Activated naive CD8-positive, alpha-beta T cell treated with anti-CD3 and anti-CD28 coated beads, Interleukin-2, amount 10 ng/mL, durations not matched to agents 7 days and 5 days (primary cell): ENCODE results near the gene ABCA13. TPM values are rescaled to one million over a fixed set of nuclear protein-coding genes. Genes with fewer than 3 reads are reported as not detected.

ENCODE experiments used
- ATAC-seq: fragments of 150-1000 bp; cut with Tn5 transposase; one replicate; pipeline ENCODE4 v1.10.0; 2021; ENCODE audit warnings: low read depth, moderate library complexity
- POLR2A ChIA-PET: fragments of 350-600 bp; sonication (Branson Sonifier 250); formaldehyde crosslinking; loops from one replicate; lab custom pipeline; 2021; ENCODE audit warnings: antibody characterized with exemption; lab: Charles Lee
- DNase-seq: peaks from one replicate; pipeline ENCODE4 v3.0.0; 2021
- H3K27ac Mint-ChIP-seq: one replicate; pipeline ENCODE4 v1.8.0; 2022; ENCODE audit warnings: mild to moderate bottlenecking, mixed read lengths
- H3K27me3 Mint-ChIP-seq: one replicate; pipeline ENCODE4 v1.8.0; 2022; ENCODE audit warnings: mild to moderate bottlenecking, moderate library complexity, mixed read lengths
- H3K36me3 Mint-ChIP-seq: one replicate; pipeline ENCODE4 v1.8.0; 2021; ENCODE audit warnings: mild to moderate bottlenecking, mixed read lengths
- H3K4me1 Mint-ChIP-seq: one replicate; pipeline ENCODE4 v1.8.0; 2021; ENCODE audit warnings: mixed read lengths
- H3K4me3 Mint-ChIP-seq: one replicate; pipeline ENCODE4 v1.8.0; 2022; ENCODE audit warnings: mild to moderate bottlenecking, moderate library complexity, mixed read lengths
- H3K9me3 Mint-ChIP-seq: one replicate; pipeline ENCODE4 v1.8.0; 2021; ENCODE audit warnings: mixed read lengths
- total RNA-seq, 2 experiments: library from RNA; stranded (reverse); gene quantifications; one replicate each; pipeline ENCODE4 v1.2.3, GENCODE V29; 2021

The ABCA13 gene
- total RNA-seq, 2 experiments from 2014 or later: 0.06 to 0.17 TPM

DNA sequence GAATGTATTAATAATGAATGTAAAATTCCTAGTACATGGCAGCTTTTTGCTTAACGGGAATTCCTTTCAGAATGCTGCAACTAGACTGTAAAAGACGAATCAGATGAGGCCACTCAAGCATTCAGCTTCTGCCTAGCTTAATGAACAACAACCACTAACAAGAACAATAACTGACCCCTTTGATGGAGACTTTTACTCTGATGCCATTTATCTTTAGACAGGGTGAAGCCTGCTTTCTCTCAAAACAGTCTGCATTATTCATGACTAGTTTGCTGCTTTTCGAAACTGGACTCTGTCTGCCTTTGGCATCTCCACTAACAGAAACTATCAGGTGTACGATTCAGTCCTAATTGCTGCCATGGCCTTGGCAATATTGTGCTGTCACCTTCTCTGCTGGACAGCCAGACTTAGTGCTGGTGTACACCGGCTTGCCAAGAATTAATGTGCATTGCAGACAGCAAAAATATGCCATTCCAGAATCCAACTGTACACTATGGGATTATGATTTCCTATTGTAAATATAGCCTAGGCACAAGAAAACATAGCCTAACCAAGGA is 457.6 kb downstream of the ABCA13 start:
- no peak overlapping the region for H3K4me3 Mint-ChIP-seq
- H3K36me3 Mint-ChIP-seq: peaks cover 12% of the 10 kb centered on the region
- no peak overlapping the region for H3K27ac Mint-ChIP-seq
- H3K27me3 Mint-ChIP-seq: no peaks in the 10 kb centered on the region
- DNase-seq (no peak), ATAC-seq (no peak)
- POLR2A ChIA-PET: no interaction called here
- H3K4me1 Mint-ChIP-seq: peaks cover 10% of the 10 kb centered on the region
- peaks cover 4% of the 10 kb centered on the region for H3K9me3 Mint-ChIP-seq

GRCh38 chr7:48634116-48634632 is 462.9 kb downstream of the ABCA13 start:
- H3K4me3 Mint-ChIP-seq: peak overlapping the region; percentile 44
- H3K36me3 Mint-ChIP-seq: peaks cover 12% of the 10 kb centered on the region
- H3K27me3 Mint-ChIP-seq: no peaks in the 10 kb centered on the region
- peaks cover 22% of the 10 kb centered on the region for H3K4me1 Mint-ChIP-seq
- POLR2A ChIA-PET: no interaction called here
- ATAC-seq: peak; percentile 50
- H3K9me3 Mint-ChIP-seq: peaks cover 5% of the 10 kb centered on the region
- no peak overlapping the region for H3K27ac Mint-ChIP-seq
- DNase-seq: no peak

GRCh38 chr7:48635796-48636195 is 464.5 kb downstream of the ABCA13 start:
- no peak overlapping the region for H3K27ac Mint-ChIP-seq
- H3K27me3 Mint-ChIP-seq: no peaks in the 10 kb centered on the region
- POLR2A ChIA-PET: no interaction called here
- peaks cover 2% of the 10 kb centered on the region for H3K9me3 Mint-ChIP-seq
- ATAC-seq: no peak
- peaks cover 8% of the 10 kb centered on the region for H3K36me3 Mint-ChIP-seq
- no peak overlapping the region for H3K4me3 Mint-ChIP-seq
- peaks cover 19% of the 10 kb centered on the region for H3K4me1 Mint-ChIP-seq
- no peak for DNase-seq

- peaks cover 19% of the 10 kb centered on the region for H3K4me1 Mint-ChIP-seq
- POLR2A ChIA-PET: no interaction called here
Observed at GRCh38 chr7:48636391-48637015, 465.2 kb downstream of the ABCA13 start.

GRCh38 chr7:48637382-48637781 is 466.1 kb downstream of the ABCA13 start:
- ATAC-seq (no peak), DNase-seq (no peak)
- Mint-ChIP-seq H3K27ac (no peak overlapping the region), H3K36me3 (no peaks in the 10 kb centered on the region), H3K9me3 (peaks cover 2% of the 10 kb centered on the region), H3K27me3 (no peaks in the 10 kb centered on the region), H3K4me1 (peaks cover 19% of the 10 kb centered on the region), H3K4me3 (no peak overlapping the region)
- POLR2A ChIA-PET: no interaction called here

More at GRCh38 chr7:48636391-48637015, 465.2 kb downstream of the ABCA13 start:
- Mint-ChIP-seq H3K9me3 (peaks cover 2% of the 10 kb centered on the region), H3K27ac (no peak overlapping the region), H3K27me3 (no peaks in the 10 kb centered on the region), H3K36me3 (peaks cover 6% of the 10 kb centered on the region), H3K4me3 (no peak overlapping the region)
- ATAC-seq (no peak), DNase-seq (no peak)

DNA sequence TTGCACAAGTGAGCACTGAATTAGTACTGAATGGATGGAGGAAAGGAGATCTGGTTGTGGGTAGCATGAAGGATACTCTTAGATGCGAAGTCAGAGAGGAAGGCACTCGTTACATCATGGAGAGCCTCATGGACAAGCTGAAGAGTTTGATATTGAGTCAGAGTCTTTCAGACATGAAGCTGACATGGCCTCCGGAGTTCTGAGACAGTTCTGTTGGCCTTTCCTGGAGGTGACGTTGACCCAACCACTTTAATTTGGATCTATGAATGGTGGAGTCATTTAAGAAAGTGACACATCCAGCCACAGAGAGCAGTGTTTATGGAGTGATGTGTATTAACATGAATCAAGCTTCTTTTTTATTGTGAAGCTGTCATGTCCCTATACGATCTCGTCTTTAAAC is 466.8 kb downstream of the ABCA13 start:
- H3K27me3 Mint-ChIP-seq: no peaks in the 10 kb centered on the region
- H3K27ac Mint-ChIP-seq: no peak overlapping the region
- POLR2A ChIA-PET: no interaction called here
- H3K4me1 Mint-ChIP-seq: peaks cover 18% of the 10 kb centered on the region
- H3K4me3 Mint-ChIP-seq: no peak overlapping the region
- H3K36me3 Mint-ChIP-seq: no peaks in the 10 kb centered on the region
- ATAC-seq (no peak), DNase-seq (no peak)
- peaks cover 2% of the 10 kb centered on the region for H3K9me3 Mint-ChIP-seq

- H3K36me3 Mint-ChIP-seq: no peaks in the 10 kb centered on the region
- no peaks in the 10 kb centered on the region for H3K27me3 Mint-ChIP-seq
- POLR2A ChIA-PET: no interaction called here
- no peak for ATAC-seq
- no peak for DNase-seq
- no peak overlapping the region for H3K27ac Mint-ChIP-seq
- no peaks in the 10 kb centered on the region for H3K9me3 Mint-ChIP-seq
- H3K4me3 Mint-ChIP-seq: no peak overlapping the region
- H3K4me1 Mint-ChIP-seq: no peaks in the 10 kb centered on the region
Observed at GRCh38 chr7:48643431-48644013, 472.3 kb downstream of the ABCA13 start.

- ATAC-seq: no peak
- no peaks in the 10 kb centered on the region for H3K27me3 Mint-ChIP-seq
- H3K4me1 Mint-ChIP-seq: no peaks in the 10 kb centered on the region
- H3K4me3 Mint-ChIP-seq: no peak overlapping the region
- no peak overlapping the region for H3K27ac Mint-ChIP-seq
- DNase-seq: no peak
- H3K9me3 Mint-ChIP-seq: peaks cover 2% of the 10 kb centered on the region
- no peaks in the 10 kb centered on the region for H3K36me3 Mint-ChIP-seq
- POLR2A ChIA-PET: no interaction called here
Observed at GRCh38 chr7:48658138-48658537, 486.9 kb downstream of the ABCA13 start.

DNA sequence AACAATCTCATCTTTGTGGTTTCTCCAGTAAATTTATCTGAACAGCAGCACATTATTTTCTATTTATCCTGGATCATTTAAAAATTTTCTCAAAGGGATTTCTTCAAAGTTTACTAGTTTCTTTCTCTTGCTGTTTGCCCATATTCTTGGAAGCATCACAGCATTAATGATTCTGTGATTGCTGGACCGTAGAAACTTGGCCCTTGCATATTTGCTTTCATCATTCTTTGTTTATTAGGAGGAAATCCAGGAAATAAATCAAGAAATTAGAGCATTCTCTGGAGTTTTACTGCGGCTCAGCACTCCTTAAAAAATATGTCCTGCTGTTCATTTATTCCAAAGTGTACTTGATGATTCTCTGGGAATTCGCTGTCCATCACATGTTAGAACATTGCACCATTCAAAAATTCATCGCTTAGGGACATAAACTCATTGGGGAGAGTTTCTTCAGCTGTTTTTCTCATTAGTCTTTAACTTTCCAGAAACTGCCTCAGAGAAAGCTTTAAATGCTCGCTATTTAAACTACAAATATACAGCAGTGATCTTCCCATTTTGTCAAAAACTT is 489.1 kb downstream of the ABCA13 start:
- POLR2A ChIA-PET: no interaction called here
- DNase-seq (no peak), ATAC-seq (no peak)
- no peaks in the 10 kb centered on the region for H3K4me1 Mint-ChIP-seq
- H3K9me3 Mint-ChIP-seq: no peaks in the 10 kb centered on the region
- H3K4me3 Mint-ChIP-seq: no peak overlapping the region
- H3K36me3 Mint-ChIP-seq: no peaks in the 10 kb centered on the region
- no peak overlapping the region for H3K27ac Mint-ChIP-seq
- no peaks in the 10 kb centered on the region for H3K27me3 Mint-ChIP-seq

GRCh38 chr7:48664241-48664640 is 493.0 kb downstream of the ABCA13 start:
- H3K4me3 Mint-ChIP-seq: no peak overlapping the region
- no peaks in the 10 kb centered on the region for H3K9me3 Mint-ChIP-seq
- ATAC-seq (no peak), DNase-seq (no peak)
- H3K27ac Mint-ChIP-seq: no peak overlapping the region
- no peaks in the 10 kb centered on the region for H3K36me3 Mint-ChIP-seq
- no peaks in the 10 kb centered on the region for H3K27me3 Mint-ChIP-seq
- H3K4me1 Mint-ChIP-seq: no peaks in the 10 kb centered on the region
- POLR2A ChIA-PET: no interaction called here

DNA sequence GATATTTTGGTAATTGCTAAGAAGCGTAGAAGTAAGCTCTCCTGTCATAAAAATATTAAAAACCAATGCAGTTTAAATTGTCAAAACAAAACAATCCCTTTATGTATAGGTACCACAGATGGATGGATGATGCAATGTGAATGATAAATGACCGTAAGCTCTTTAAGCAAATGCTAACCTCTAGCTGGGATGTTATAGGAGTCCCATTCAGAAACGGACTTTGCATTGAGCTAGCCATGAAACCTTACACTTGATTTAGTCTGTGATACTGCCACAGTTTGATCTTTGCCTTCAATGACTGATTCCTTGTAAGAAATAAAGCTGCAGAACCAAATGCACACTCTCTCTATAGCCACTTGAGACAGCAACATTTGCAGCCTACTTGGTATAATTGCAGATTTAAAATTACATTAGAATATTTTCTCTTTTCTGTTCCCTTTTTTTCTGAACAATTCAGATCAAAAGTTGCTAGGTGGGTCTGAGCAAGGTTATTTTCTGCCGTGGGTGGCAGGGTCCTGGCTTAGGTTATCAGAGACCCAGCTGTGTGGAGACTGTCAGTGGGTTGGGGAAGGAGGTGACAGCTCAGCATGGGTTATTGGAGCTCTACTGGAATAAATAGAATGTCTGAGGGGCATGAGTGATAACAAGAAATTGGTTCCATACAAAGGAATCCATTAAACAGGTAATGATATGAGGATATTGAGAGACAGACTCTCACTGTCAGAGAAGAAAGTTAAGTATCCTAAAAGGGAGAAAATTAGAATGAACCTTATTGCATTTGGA is 494.3 kb downstream of the ABCA13 start:
- no peak for DNase-seq
- no peaks in the 10 kb centered on the region for H3K4me1 Mint-ChIP-seq
- no peaks in the 10 kb centered on the region for H3K36me3 Mint-ChIP-seq
- no peaks in the 10 kb centered on the region for H3K27me3 Mint-ChIP-seq
- ATAC-seq: no peak
- POLR2A ChIA-PET: no interaction called here
- no peak overlapping the region for H3K4me3 Mint-ChIP-seq
- H3K27ac Mint-ChIP-seq: no peak overlapping the region
- no peaks in the 10 kb centered on the region for H3K9me3 Mint-ChIP-seq

DNA sequence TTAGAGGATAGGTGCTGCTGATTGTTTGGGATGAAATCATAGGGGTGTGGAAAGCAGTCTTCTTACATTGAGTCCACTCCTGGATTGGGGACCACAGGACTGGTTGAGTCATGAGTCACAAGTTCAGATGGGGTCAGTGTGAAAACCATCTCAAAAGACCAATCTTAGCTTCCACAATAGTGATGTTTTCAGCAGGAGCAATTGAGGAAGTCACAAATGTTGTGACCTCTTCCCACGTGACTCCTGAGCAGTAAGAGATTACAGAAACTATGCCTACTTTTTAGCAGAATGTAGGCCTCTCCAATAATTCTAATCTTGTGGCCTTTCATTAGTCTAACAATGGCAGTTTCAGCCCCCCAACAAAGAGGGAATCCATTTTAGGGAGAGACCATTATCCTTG is 496.1 kb downstream of the ABCA13 start:
- Mint-ChIP-seq H3K36me3 (no peaks in the 10 kb centered on the region), H3K4me1 (peaks cover 1% of the 10 kb centered on the region), H3K9me3 (peaks cover 2% of the 10 kb centered on the region), H3K27ac (no peak overlapping the region), H3K4me3 (no peak overlapping the region), H3K27me3 (peaks cover 2% of the 10 kb centered on the region)
- DNase-seq (no peak), ATAC-seq (no peak)
- POLR2A ChIA-PET: no interaction called here

DNA sequence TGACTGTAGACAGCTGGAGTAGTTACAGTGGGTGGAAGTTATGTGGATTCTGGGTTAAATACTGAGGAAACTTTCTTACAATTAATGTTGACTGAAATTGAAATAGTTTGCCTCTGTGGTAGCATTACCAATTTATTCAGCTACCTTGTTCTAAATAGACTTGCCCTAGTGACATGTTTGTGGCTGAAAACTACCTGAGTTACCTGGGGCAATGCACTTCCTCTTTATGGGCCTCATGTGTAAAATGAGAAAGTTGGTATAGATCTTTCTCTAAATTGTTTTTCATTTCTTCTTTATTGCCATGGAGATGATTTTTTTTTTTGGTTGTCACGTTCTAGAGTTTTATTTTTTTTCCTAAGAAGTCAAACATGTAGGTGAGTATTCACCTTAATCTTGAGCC is 500.4 kb downstream of the ABCA13 start:
- DNase-seq: no peak
- POLR2A ChIA-PET: no interaction called here
- Mint-ChIP-seq H3K27ac (no peak overlapping the region), H3K4me1 (peaks cover 3% of the 10 kb centered on the region), H3K4me3 (no peak overlapping the region), H3K27me3 (peaks cover 2% of the 10 kb centered on the region), H3K36me3 (no peaks in the 10 kb centered on the region), H3K9me3 (peaks cover 14% of the 10 kb centered on the region)
- no peak for ATAC-seq
